ELF-1 (cell line): ENCODE results near the gene HS3ST3B1.

Experiments used
- DNase-seq: peaks from one replicate; pipeline ENCODE4 v3.0.0-alpha.2; 2016; ENCODE audit warnings: low read depth, low spot score

Gene HS3ST3B1

DNA sequence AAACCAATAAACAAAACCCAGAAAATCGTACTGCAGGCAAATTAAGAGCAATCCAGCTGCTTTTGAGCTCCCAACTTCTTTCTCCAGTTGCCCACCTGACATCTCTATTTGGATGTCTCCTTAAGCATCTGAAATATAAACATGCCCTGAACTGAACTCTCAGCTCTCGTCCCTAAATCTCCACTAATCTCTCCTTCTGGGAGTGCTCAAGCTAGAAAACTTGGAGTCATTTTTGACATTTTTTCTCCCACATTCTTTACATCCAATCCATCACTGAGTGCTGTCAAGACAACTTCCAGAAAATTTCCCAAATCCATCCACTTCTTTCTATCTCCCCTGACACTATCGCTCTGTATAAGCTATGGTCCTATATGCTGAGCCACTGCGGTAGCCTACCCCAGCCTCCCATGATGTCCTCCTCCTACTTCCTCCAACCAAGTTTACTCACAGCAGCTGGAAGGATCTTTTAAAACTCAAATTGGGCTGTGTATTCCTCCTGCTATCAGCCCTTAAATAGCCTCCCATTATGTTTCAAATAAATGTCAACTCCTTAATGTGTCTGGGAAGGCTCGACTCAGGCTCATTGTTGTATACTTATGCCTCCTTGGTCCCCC lies 53.1 kb downstream of the HS3ST3B1 start:
- no peak for DNase-seq

DNA sequence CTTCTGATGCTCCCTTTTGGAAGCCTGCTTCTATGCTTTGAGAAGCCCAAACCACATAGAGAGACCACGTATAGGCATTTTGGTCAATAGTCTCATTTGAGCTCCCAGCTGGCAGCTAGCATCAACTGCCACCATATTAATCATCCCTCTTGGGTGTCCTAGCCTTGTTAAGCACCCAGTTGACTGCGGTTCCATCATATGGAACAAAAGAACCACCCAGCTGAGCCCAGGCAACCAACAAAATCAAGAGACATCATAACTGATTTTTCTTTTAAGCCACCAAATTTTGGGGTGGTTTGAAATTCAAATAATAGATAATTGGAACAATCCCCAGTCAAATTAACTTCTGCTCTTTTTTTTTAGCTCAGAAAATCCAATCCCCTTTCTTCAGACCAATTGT lies 53.9 kb downstream of the HS3ST3B1 start:
- DNase-seq = no peak

DNA sequence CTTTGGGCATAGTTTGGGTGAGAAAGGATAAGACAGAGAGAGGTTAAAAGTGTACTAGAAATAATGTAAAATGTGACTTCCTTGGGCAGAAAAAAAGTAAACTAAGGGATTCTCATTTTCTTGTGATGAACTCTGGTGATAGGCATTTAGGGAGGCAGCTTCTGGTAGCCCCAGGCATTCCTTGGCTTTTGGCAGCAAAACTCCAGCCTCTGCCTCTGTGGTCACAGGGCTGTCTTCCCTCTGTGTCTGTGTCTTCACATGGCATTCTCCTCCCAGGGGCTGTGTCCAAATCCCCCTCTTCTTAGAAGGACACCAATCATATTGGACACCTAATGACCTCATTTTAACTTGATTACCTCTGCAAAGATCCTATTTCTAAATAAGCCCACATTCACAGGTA lies 54.7 kb downstream of the HS3ST3B1 start:
- DNase-seq = peak; percentile 52

DNA sequence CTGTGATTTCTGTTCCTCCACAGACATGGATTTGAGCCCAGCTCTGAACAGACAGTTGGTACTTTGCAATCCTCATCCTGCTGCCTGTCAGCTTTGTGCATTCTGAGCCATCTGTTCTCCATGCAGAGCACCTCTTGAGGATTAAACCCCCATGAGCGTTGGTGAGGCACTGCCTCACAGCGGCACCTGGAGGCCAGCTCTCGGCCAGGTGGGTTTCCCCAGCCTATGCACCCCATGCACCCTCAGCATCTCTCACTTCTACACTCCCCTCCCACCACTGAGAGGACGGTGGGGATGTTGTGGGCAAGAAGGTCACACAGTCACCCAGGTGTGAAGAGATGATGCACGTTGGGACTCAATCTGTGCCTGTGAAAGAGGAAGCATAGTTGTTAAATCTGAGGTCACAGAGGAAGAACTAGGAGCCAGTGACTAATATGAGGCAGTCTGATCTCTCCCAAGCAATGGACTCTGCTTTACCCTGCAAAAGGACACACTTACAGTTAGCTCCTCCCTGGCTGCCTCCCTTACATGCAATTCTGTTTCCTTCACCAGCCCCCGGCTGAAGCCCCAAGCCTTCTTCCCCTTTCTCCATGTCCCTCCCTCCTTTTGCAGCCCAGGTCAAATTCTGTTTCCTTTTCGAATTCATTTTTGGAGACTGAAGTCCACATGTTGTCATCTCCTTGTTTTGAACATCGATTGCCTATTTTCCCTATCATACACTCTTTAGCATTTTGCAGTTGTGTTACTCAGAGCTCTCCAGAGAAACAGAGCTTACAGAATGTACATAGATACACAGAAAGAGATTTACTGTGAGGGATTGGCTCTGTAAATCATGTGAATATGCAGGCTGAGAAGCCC lies 58.5 kb downstream of the HS3ST3B1 start:
- DNase-seq = no peak

DNA sequence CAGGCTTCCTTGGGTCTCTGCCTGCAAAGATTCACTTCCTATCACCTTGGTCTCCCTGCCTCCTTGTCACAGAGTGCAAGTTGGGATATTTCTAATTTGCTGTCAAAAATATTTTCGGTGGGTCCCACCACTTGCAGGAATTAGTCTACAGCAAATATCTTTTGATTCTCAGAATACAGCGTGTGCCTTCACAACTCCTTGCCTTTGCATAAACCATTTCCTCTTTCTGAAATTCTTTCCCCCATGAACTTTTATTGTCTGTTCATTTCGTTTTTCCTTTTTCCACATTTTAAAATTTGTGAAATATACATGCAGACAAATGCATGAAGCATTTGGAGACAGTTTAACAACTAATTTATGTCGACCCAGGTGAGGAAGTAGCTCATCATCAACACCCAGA lies 60.0 kb downstream of the HS3ST3B1 start:
- no peak for DNase-seq

DNA sequence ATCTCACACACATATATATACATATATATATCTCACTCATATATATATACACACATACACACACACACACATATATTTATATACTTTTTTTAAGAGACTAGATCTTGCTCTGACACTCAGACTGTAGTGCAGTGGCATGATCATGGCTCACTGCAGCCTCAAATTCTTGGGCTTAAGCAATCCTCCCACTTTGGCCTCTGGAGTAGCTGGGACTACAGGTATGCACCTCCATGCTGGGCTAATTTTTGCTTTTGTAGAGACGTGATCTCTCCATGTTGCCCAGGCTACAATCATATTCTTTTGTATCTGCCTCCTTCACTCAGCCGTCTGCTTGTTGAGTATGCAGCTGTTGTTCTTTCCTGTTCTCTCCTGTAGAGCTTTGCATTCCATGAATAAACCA lies 60.6 kb downstream of the HS3ST3B1 start:
- DNase-seq = no peak

DNA sequence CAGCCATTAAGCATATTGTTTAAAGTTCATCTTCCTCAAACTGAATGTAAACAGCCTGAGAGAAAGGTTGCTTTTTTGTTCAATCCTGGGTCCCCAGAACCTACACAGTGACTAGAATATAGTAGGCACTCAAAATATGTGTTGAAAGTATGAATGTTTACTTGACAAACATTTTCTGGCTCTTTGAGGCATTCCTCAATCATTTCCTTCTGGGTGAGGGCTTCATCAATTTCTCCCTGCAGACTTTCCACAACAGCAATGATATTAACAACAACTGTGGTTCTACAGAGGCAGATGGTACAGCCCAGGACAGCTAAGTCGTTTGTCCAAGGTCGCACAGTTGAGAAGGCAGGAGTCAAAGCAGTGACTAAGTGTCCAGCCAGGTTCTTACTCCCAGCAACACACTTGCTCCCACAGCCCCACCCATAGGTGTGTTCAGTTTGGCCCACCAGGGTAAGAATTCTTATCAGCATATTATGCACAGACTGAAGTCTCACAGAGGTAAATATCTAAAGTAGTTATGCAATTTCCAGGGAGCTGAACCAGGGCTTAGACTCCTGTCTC lies 61.1 kb downstream of the HS3ST3B1 start:
- DNase-seq = no peak

DNA sequence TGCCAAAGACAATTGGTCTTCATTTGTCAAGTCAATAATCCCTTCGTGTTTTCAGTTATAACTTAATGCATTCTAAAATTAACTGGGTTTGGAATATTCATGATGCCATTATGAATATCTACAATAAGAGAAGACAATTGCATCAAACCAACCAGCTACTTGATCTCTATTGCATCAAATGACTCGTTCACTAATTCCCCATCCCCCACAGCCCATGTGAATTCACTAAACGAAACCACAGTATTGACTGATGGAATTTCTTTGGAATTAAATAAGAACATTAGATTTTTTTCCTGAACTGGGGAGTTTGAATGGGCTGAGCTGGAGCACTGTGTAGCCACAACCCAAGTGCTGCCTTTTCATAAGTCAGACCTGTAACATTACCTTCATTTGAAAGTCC lies 65.3 kb downstream of the HS3ST3B1 start:
- no peak for DNase-seq

DNA sequence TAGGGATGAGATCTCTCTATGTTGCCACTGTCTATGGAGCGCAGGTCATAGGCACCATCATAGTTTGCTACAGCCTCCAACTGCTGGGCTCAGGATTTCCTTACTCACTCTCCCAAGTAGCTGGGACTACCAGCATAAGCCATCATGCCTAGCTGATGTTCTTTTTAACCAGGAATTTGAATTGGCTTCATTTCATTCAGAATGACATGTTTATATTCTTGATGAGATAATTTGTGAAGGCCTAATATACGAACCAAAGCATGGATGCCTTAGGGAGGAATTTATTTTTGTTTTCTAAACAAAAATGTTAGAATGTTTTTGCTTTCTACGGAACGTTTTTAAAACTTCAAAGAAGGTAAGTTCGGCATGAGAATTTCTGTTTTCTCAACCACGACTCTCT lies 71.6 kb downstream of the HS3ST3B1 start:
- DNase-seq = no peak

DNA sequence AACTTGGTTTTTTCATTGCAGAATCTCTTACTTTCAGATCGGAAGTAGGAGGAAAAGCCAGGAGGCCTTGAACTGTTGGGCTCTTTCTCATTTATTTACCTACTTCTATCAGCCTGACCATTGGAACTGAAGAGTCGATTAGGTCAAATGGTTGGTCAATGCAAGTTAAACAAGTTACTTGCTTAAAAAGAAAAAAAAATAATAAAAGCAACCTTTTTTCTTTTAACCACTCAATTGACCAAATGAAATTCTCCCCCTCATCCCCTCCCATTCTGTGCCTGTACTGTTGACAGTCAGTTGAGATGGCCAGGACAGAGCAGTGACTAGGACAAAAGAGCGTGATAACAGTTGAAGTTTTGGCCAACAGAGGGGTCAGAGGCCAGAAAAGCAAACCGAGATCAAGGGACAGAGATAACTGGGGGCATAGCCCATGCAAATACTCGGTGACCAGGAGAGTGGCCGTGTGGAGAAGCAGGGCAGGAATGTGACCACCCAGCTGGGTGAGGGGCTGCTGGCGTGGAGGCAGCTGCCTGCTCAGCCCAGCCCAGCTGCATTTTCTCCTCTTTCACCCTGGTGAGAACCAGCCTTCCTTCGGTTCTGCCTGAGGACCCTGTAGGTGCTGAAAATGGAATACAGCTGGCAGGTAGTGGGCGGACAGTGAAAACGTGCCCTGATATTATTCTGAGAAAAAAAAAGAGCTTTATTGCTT lies 72.2 kb downstream of the HS3ST3B1 start:
- peak; percentile 81 for DNase-seq

DNA sequence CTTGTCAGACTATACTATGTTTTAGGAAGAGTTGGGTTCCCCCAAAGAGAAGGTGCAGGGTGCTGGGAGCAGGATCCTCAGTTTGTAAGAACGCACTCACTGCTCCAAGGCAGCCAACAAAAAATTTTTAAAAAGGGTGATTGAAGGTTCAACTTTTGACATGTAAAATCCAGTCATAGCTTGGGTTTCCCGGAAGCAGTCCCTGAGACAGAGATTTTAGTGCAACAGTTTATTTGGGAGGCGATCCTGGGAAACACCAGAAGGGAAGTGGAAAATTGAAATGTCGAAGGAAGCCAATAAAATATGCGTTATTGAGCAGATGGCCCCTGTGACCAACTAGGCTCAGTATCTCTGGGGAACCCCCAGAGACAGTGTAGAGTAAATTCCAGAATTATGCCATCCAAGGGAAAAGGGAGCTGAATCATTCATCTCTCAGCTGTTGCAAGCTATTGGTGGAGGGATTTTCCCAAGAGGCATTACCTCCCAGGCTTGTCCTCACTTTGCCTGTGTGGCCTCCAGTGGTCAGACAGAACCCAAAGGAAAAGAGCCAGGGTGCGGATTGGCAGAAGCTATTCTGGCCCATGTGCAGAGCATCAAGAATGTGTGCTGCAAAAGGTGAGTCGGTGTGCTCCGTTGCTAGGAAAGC lies 72.9 kb downstream of the HS3ST3B1 start:
- DNase-seq = no peak

DNA sequence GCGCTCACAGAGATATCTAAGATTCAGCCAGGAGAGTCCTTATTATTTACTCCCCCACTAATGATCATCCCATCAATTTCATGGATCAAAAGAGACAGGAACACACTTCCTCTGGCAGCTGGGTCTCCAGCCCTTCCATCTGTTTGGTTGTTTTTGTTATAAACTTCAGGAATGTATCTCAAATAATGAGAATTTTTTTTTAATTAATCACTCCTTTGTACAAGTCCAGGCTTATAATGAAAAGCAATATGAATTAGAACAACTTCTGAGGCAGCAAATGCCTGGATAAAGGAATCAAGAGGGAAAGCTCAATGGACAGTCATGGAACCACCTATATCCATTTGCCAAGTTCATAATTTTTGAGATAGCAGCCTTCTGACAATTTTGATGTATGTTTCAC lies 73.4 kb downstream of the HS3ST3B1 start:
- DNase-seq = no peak

DNA sequence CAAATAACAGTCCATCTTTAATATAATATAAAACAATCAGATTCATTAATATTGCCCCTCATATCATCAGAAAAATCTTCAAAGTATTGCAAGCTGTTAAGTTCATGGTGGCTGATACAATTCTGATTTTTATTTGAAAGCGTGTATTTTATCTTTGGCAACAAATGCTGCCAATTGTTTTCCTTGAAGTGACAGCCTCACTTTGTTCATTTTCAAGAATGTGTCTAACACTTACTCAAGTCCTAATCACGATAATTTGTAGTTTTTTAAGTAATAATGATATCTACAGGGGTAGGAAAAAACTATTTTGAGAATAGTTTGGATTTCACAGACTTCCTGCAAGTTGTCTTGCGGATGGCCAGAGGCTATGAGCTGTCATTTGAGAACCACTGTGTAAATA lies 75.8 kb downstream of the HS3ST3B1 start:
- DNase-seq = no peak

DNA sequence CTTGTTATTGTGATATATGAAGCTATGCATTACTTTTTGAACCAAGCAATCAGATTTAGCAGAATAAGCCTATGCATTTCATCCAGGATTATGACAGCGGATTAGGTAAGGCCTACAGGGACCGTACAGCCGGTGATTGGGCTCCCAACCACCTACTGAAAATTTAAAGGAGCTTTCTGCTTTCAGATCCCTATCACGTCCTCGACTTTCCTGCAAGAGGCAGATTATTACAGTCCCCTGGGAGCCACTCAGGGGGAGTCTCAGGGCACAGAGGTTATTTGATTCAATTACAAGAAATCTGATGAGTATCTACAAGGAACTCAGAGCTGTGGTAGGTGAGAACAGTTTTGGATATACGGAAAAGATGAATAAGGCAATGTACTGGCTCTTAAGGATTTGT lies 80.7 kb downstream of the HS3ST3B1 start:
- DNase-seq = no peak

DNA sequence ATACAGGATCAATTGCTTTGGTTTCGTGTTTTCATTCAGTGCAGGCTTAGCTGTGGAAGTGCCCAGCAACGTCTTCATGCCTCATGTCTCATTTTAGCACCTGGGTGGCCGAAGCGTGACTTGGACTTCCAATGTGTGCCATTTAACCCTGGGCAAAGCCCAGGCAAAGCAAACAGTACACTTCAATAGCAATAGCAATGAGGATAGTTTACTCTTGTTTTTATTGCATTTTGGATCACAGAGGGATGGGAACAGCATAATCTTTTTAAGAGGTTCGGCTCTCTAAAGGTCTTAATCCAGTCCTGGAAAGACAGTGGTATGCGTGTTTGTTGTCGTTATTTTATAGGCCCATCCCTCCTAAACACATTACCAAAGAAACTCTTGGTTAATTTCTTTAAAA lies 86.2 kb downstream of the HS3ST3B1 start:
- no peak for DNase-seq

DNA sequence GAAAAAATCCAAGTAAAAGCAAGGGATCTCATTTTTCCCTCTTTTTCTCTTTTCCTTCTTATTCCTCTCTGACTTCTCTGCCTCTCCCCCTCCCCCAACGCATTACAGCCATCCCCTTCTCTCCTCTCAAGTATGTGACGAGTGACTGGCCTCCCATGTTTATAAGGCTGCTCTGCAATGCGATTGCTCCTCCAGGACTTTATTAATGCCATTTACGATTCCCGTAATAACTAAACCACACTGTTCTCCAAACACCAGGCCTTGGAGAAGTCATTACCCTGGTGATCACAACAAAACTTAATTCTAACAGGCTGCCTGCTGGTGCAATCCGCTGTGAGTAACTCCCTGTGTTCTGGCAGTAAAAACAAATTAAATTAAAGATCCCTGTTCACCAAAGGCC lies 88.8 kb downstream of the HS3ST3B1 start:
- no peak for DNase-seq

DNA sequence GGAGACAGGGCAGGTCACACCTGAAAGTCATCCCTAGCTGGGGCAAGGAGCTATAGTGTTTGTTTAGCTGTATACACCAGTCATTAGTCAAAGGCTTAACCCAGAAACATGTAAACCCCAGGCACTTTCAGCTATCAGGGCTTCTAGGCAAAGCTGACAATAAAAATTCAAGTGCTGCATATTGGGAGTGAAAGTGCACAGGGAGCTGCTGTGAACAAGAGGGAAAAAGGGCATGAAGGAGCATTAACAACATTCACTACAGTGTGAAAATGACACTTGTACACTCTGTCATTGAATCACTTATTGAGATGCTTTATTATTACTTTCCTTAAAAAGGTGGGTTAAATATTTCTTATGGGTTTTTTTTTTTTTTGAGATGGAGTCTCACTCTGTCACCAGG lies 92.8 kb downstream of the HS3ST3B1 start:
- DNase-seq = no peak

DNA sequence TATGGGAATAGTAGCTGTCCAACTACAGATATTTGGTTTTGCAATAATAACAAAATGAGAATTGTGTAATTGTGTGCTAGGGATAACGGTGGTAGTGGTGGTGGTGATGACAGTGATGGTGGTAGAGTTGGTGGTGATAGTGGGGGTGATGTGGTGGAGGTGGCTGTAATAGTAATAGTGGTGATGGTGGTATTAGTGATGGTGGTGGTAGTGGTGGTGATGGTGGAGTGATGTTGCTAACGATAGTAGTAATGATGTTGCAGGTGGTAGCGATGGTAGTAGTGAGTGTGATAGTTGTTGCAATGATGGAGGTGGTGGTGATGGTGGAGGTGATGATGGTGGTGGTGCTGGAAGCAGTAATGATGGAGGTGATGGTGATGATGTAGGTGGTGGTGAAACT lies 94.4 kb downstream of the HS3ST3B1 start:
- DNase-seq = no peak

DNA sequence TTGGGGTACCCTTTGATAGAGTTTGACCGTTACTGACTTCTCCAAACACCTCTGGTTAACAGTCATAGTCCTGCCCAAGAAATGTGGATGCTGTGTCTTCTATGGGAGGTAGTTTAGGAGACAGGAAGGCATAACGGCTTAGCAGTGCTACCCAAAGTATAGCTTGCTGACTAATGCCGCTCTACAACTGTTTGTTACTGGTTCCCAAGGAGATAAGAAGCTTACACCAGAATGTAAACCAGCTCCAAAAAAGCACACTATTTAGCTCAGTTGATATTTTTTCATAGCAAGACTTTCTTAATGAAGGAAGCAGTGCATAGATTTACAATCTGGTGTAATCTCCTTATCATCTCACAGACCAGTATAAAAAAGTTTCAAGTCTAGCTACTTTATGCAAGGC lies 95.7 kb downstream of the HS3ST3B1 start:
- DNase-seq = no peak

DNA sequence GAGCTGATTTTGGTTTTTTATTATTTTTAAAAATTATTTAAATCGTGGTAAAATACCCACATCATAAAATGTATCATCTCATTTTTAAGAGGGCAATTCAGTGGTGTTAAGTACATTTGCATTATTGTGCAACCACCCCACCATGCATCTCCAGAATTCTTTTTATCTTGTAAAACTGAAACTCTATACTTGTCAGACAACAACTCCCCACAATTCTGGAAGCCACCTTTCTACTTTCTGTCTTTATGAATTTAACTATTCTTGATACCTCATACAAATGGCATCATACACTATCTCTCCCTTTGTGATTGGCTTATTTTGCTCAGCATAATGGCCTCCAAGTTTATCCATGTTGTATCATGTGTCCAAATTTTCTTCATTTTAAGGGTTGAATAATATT lies 97.9 kb downstream of the HS3ST3B1 start:
- no peak for DNase-seq
